ENCODE data around the gene AFF3. TPM values are rescaled to one million over a fixed set of nuclear protein-coding genes. Genes with fewer than 3 reads are reported as not detected.

Gene AFF3
- total and polyA plus RNA-seq, 2 donors (not counting 3 experiments of a cell fraction or from before 2014, with no cell fraction given): 0.06 to 0.07 TPM

- BruUV-seq (replicated peaks): no TSS peak
- Histone ChIP-seq H3K36me3 (ENCODE audit: control insufficient read depth in 2 of 2, extremely low read depth in 1 of 2, insufficient read depth in 2 of 2, low read length in 2 of 2) (no peaks in the 10 kb centered on the region), H3K79me2 (ENCODE audit: control insufficient read depth, insufficient read depth, low read length) (no peaks in the 10 kb centered on the region), H3K9me3 (replicated peaks; ENCODE audit: control insufficient read depth, insufficient read depth, low read length) (no peaks in the 10 kb centered on the region), H2AFZ (ENCODE audit: low read depth, low read length) (no peak overlapping the region), H3K4me3 (replicated peaks in 1 of 3; ENCODE audit: insufficient read depth in 1 of 3, low read depth in 1 of 3, low read length in 3 of 3) (no peak overlapping the region), H3K27me3 (ENCODE audit: control insufficient read depth in 2 of 2, insufficient read depth in 2 of 2, low read length in 2 of 2) (peaks cover 0 to 3% of the 10 kb centered on the region in 2 experiments), H3K4me2 (ENCODE audit: insufficient read depth, low read length) (no peak overlapping the region), H4K20me1 (replicated peaks; ENCODE audit: control insufficient read depth, extremely low read depth, insufficient read depth, low read length) (no peaks in the 10 kb centered on the region), H3K9me1 (replicated peaks; ENCODE audit: control insufficient read depth, extremely low read depth, insufficient read depth, low read length) (no peaks in the 10 kb centered on the region), H3K9ac (replicated peaks; ENCODE audit: extremely low read depth, insufficient read depth, low read length) (no peak overlapping the region), H3K27ac (ENCODE audit: insufficient read depth, low read depth, low read length) (no peak overlapping the region), H3K4me1 (ENCODE audit: control insufficient read depth, extremely low read depth, insufficient read depth, low read length) (no peaks in the 10 kb centered on the region)
- POLR2A ChIA-PET: no interaction called here
- TF ChIP-seq MYC (IDR thresholded peaks at IDR 0.05; ENCODE audit: low read depth, low read length) (no peak), EZH2 (IDR thresholded peaks at IDR 0.05; ENCODE audit: borderline replicate concordance, low read depth, low read length, severe bottlenecking) (no peak), POLR2AphosphoS5 (IDR thresholded peaks at IDR 0.05; ENCODE audit: insufficient read depth, low read depth, low read length) (no peak), FOS (IDR thresholded peaks at IDR 0.05; ENCODE audit: borderline replicate concordance, insufficient read depth, low read length) (no peak), CTCF (IDR thresholded peaks at IDR 0.05; ENCODE audit: extremely low read depth in 1 of 2, insufficient read depth in 1 of 2, low read depth in 1 of 2, low read length in 2 of 2) (no peak), MAX (IDR thresholded peaks at IDR 0.05; ENCODE audit: insufficient read depth, insufficient read length) (no peak), GATA2 (IDR thresholded peaks at IDR 0.05; ENCODE audit: insufficient read depth, insufficient read length, low read depth, low read length) (no peak), POLR2A (IDR thresholded peaks at IDR 0.05; ENCODE audit: low read depth, low read length) (no peak), JUN (IDR thresholded peaks at IDR 0.05; ENCODE audit: borderline replicate concordance, insufficient read depth, insufficient read length, low read depth) (no peak)
- dilution Hi-C loops (cut with MboI; ENCODE audit: extremely low pct_ligation_motif_present, low sequenced_read_pairs) (no loop called here), intact Hi-C loops (cut with micrococcal nuclease) (no loop called here)
- CTCF ChIA-PET: no interaction called here
- no peak for FAIRE-seq
- no peak for DNase-seq (ENCODE audit: low read depth, low spot score)
These were observed 494.1 kb downstream of the AFF3 start for GRCh38 chr2:99648178-99648844.
